GM21528 (cell line): ENCODE data around the gene NOL11.
"Not testable (repeated sequence)": the region's sequence is repeated elsewhere in the genome, so short reads cannot be mapped to it uniquely, and the experiment has no call there.

Experiments used
- ATAC-seq: cut with Tn5 transposase; IDR thresholded peaks from one replicate; pipeline ENCODE4 v1.9.1; 2021; ENCODE audit warnings: mild to moderate bottlenecking, moderate library complexity; ENCODE audit not compliant: unreplicated experiment, low FRiP score

Gene NOL11

GRCh38 chr17:67752160-67752559 is 34.4 kb downstream of the NOL11 start:
- not testable (repeated sequence) for ATAC-seq

GRCh38 chr17:67753026-67753425 is 35.3 kb downstream of the NOL11 start:
- no peak for ATAC-seq

GRCh38 chr17:67754001-67754400 is 36.3 kb downstream of the NOL11 start:
- ATAC-seq, result no peak

GRCh38 chr17:67754686-67755085 is 37.0 kb downstream of the NOL11 start:
- not testable (repeated sequence) for ATAC-seq

GRCh38 chr17:67756766-67757165 is 39.0 kb downstream of the NOL11 start:
- ATAC-seq, result not testable (repeated sequence)

- no peak for ATAC-seq
These were observed 41.8 kb downstream of the NOL11 start for GRCh38 chr17:67759355-67760171.

GRCh38 chr17:67765623-67766022 is 47.9 kb downstream of the NOL11 start:
- ATAC-seq, result no peak

- ATAC-seq, result no peak
These were observed 51.5 kb downstream of the NOL11 start for GRCh38 chr17:67769231-67769630.

GRCh38 chr17:67770539-67770938 is 52.8 kb downstream of the NOL11 start:
- no peak for ATAC-seq

- ATAC-seq, result no peak
These were observed 54.9 kb downstream of the NOL11 start for GRCh38 chr17:67772679-67773078.

GRCh38 chr17:67773246-67773645 is 55.5 kb downstream of the NOL11 start:
- ATAC-seq, result no peak

- ATAC-seq, result no peak
These were observed 61.4 kb downstream of the NOL11 start for GRCh38 chr17:67779098-67779672.

GRCh38 chr17:67784364-67785121 is 66.8 kb downstream of the NOL11 start:
- no peak for ATAC-seq

- ATAC-seq, result no peak
These were observed 67.4 kb downstream of the NOL11 start for GRCh38 chr17:67785122-67785477.

GRCh38 chr17:67785504-67785903 is 67.8 kb downstream of the NOL11 start:
- ATAC-seq, result no peak
